B cell (primary cell): Measurements from ENCODE around the gene TBC1D23. TPM values are rescaled to one million over a fixed set of nuclear protein-coding genes. Genes with fewer than 3 reads are reported as not detected.

Source experiments
- ATAC-seq: fragments of 200-7000 bp; cut with Tn5 transposase; one replicate; pipeline ENCODE4 v1.10.0; 2021; ENCODE audit warnings: low read depth, mild to moderate bottlenecking, moderate number of reproducible peaks, moderate library complexity
- CTCF ChIA-PET: fragments of 350-600 bp; sonication (Branson Sonifier 250); formaldehyde crosslinking; loops from one replicate; lab custom pipeline; 2021; ENCODE audit warnings: antibody characterized with exemption, inconsistent platforms; lab: Charles Lee
- POLR2A ChIA-PET: fragments of 350-600 bp; sonication (Branson Sonifier 250); formaldehyde crosslinking; loops from one replicate; lab custom pipeline; 2021; ENCODE audit warnings: antibody characterized with exemption; lab: Charles Lee
- DNase-seq: peaks from one replicate; pipeline ENCODE4 v3.0.0; 2013
- H2AFZ ChIP-seq: 2 replicates; pipeline ENCODE4 v1.6.1; 2012; ENCODE audit warnings: mild to moderate bottlenecking, low read depth, low read length; ENCODE audit not compliant: insufficient read depth, poor library complexity, severe bottlenecking
- H3K27ac ChIP-seq, 2 donors: 1 replicate in 1 of 2; 2 replicates in 1 of 2; pipeline ENCODE4 v1.5.1; 2012 to 2013; ENCODE audit warnings: low read length in 2 of 2, mild to moderate bottlenecking in 2 of 2, moderate library complexity in 1 of 2
- H3K27me3 ChIP-seq, 4 experiments: fragments of 200-600 bp in 1 of 4; sonication (generic) in 1 of 4; replicated peaks in 1 of 4; 1 replicate in 2 of 4; 2 replicates in 2 of 4; pipeline versions ENCODE4 v1.6.1 to v1.7.0; 2013 to 2016; ENCODE audit warnings: low read length in 3 of 4, mild to moderate bottlenecking in 2 of 4, mixed read lengths in 1 of 4, moderate library complexity in 1 of 4; ENCODE audit not compliant: insufficient read depth in 4 of 4, control insufficient read depth in 3 of 4; ENCODE audit errors: control extremely low read depth in 1 of 4
- H3K36me3 ChIP-seq, 2 experiments: replicated peaks in 1 of 2; 1 replicate in 1 of 2; 2 replicates in 1 of 2; pipeline versions ENCODE4 v1.6.1 to v1.7.1; 2013; ENCODE audit warnings: low read length in 1 of 2; ENCODE audit not compliant: insufficient read depth in 2 of 2, control insufficient read depth in 1 of 2; ENCODE audit errors: control extremely low read depth in 1 of 2, extremely low read depth in 1 of 2
- H3K4me1 ChIP-seq, 2 donors: fragments of 200-600 bp in 1 of 2; sonication (generic) in 1 of 2; 1 replicate in 1 of 2; 2 replicates in 1 of 2; pipeline versions ENCODE4 v1.5.1 to v1.6.1; 2013 to 2017; ENCODE audit warnings: low read length in 2 of 2; ENCODE audit not compliant: control insufficient read depth in 2 of 2, insufficient read depth in 2 of 2
- H3K4me2 ChIP-seq: replicated peaks from 2 replicates; pipeline ENCODE3; 2012; ENCODE audit warnings: mild to moderate bottlenecking, low read depth, low read length; ENCODE audit not compliant: poor library complexity, severe bottlenecking
- H3K4me3 ChIP-seq, 5 experiments: fragments of 200-600 bp in 1 of 5; sonication (generic) in 1 of 5; 1 replicate in 3 of 5; 2 replicates in 2 of 5; pipeline versions ENCODE4 v1.5.1 to v1.7.0; 2011 to 2016; ENCODE audit warnings: low read length in 4 of 5, mild to moderate bottlenecking in 4 of 5, low read depth in 2 of 5, control low read depth in 1 of 5, moderate library complexity in 1 of 5; ENCODE audit not compliant: insufficient read depth in 1 of 5; ENCODE audit errors: control extremely low read depth in 1 of 5, extremely low read depth in 1 of 5
- H3K79me2 ChIP-seq: fragments of 200-600 bp; sonication (generic); one replicate; pipeline ENCODE4 v1.6.0; 2016; ENCODE audit warnings: low read length; ENCODE audit not compliant: control insufficient read depth, insufficient read depth
- H3K9ac ChIP-seq: fragments of 200-600 bp; sonication (generic); 2 replicates; pipeline ENCODE4 v1.6.1; 2017; ENCODE audit warnings: mild to moderate bottlenecking, low read length, moderate library complexity
- H3K9me3 ChIP-seq, 3 donors: one replicate each; pipeline versions ENCODE4 v1.6.1 to v1.7.1; 2013; ENCODE audit warnings: low read length in 2 of 3; ENCODE audit not compliant: control insufficient read depth in 2 of 3, insufficient read depth in 1 of 3; ENCODE audit errors: control extremely low read depth in 1 of 3
- H4K20me1 ChIP-seq: 2 replicates; pipeline ENCODE4 v1.6.0; 2012; ENCODE audit warnings: mild to moderate bottlenecking, low read length; ENCODE audit not compliant: insufficient read depth, control insufficient read depth, poor library complexity, severe bottlenecking
- H3K27ac Mint-ChIP-seq: one replicate; pipeline ENCODE4 v1.8.0; 2021; ENCODE audit warnings: mixed read lengths
- H3K27me3 Mint-ChIP-seq: one replicate; pipeline ENCODE4 v1.8.0; 2021; ENCODE audit warnings: mixed read lengths
- H3K4me1 Mint-ChIP-seq: one replicate; pipeline ENCODE4 v1.8.0; 2021; ENCODE audit warnings: mixed read lengths
- H3K4me3 Mint-ChIP-seq: one replicate; pipeline ENCODE4 v1.8.0; 2021; ENCODE audit warnings: mixed read lengths
- H3K9me3 Mint-ChIP-seq: one replicate; pipeline ENCODE4 v1.8.0; 2022; ENCODE audit warnings: mixed read lengths; ENCODE audit not compliant: insufficient read depth
- EZH2 ChIP-seq: IDR thresholded peaks from 2 replicates; pipeline ENCODE4 v1.6.1; 2012; ENCODE audit warnings: borderline replicate concordance, low read depth, mild to moderate bottlenecking, moderate library complexity, low read length; ENCODE audit not compliant: insufficient read depth, poor library complexity, severe bottlenecking
- whole genome bisulfite sequencing: methylation state at CpG from one replicate; pipeline ENCODE4 v1.1.5; 2013; ENCODE audit warnings: missing lambda C conversion rate; ENCODE audit not compliant: insufficient coverage; 5-methylcytosine and 5-hydroxymethylcytosine counted together
- intact Hi-C: fragments of 100-400 bp; cut with micrococcal nuclease; formaldehyde crosslinking; loops from one replicate; pipeline ENCODE4 v1.10.0; 2022
- polyA plus RNA-seq: library from polyadenylated mRNA; depleted of rRNA; stranded (reverse); fragments of >200 nt; gene quantifications from 2 replicates; pipeline ENCODE4 v1.2.3, GENCODE V29; 2012
- total RNA-seq, 2 donors: library from RNA; stranded (reverse); fragments of 120-200 nt in 1 of 2; gene quantifications; 1 replicate in 1 of 2; 2 replicates in 1 of 2; pipeline versions ENCODE4 v1.2.3 to v1.2.4, GENCODE V29; 2013 to 2022
- TF ChIP-seq, protein P1 (sequence below): fragments of 200-600 bp; IDR thresholded peaks from one replicate; pipeline ENCODE4 v1.8.0; 2022; ENCODE audit warnings: antibody characterized with exemption, mild to moderate bottlenecking

Gene TBC1D23
- total and polyA plus RNA-seq, 2 donors (not counting 1 experiment from before 2014, with no cell fraction given): 7.2 to 36.5 TPM

DNA sequence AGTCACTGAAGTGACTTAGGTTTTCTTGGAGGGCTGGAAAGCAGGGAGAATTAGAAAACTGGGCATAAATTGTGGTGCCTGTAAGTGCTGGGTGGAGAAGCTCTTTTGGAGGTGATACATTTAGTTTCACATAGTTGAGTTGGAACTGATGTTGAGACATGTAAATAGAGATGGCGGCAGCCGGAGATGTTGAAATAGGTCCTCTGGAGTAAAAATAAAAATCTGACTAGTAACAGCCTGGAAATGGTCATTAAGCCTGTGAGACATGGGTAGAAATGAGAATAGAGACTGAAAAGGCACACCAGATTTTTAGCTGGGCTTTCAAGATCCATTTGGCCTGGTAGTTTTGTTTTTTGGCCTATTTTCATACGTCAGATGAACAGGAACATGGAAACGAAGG, 70.9 kb downstream of the TBC1D23 start:
- H3K4me1 ChIP-seq: peaks cover 5 to 16% of the 10 kb centered on the region in 2 donors
- Mint-ChIP-seq H3K4me1 (peaks cover 23% of the 10 kb centered on the region), H3K9me3 (peaks cover 5% of the 10 kb centered on the region), H3K27ac (no peak overlapping the region), H3K27me3 (no peaks in the 10 kb centered on the region), H3K4me3 (no peak overlapping the region)
- intact Hi-C loops: no loop called here
- no peaks in the 10 kb centered on the region for H3K9me3 ChIP-seq
- DNase-seq (no peak), ATAC-seq (no peak)
- H3K79me2 ChIP-seq: peaks cover 6% of the 10 kb centered on the region
- no peak overlapping the region for H3K27ac ChIP-seq
- TF ChIP-seq EZH2: no peak
- TF ChIP-seq, protein P1, sequence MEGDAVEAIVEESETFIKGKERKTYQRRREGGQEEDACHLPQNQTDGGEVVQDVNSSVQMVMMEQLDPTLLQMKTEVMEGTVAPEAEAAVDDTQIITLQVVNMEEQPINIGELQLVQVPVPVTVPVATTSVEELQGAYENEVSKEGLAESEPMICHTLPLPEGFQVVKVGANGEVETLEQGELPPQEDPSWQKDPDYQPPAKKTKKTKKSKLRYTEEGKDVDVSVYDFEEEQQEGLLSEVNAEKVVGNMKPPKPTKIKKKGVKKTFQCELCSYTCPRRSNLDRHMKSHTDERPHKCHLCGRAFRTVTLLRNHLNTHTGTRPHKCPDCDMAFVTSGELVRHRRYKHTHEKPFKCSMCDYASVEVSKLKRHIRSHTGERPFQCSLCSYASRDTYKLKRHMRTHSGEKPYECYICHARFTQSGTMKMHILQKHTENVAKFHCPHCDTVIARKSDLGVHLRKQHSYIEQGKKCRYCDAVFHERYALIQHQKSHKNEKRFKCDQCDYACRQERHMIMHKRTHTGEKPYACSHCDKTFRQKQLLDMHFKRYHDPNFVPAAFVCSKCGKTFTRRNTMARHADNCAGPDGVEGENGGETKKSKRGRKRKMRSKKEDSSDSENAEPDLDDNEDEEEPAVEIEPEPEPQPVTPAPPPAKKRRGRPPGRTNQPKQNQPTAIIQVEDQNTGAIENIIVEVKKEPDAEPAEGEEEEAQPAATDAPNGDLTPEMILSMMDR: no peak
- peaks cover 0 to 2% of the 10 kb centered on the region in 2 experiments for H3K36me3 ChIP-seq
- H3K9ac ChIP-seq: no peak overlapping the region
- H2AFZ ChIP-seq: no peak overlapping the region
- H3K4me2 ChIP-seq: no peak overlapping the region
- ChIA-PET CTCF (interaction anchor here (1.3 kb wide), 1 partner anchor 15 kb away, joined by 4 read pairs; no protein-coding TSS in a partner anchor), POLR2A (interaction anchor here (0.6 kb wide), 1 partner anchor 368 kb away, joined by 3 read pairs; no protein-coding TSS in a partner anchor)
- 93% methylated on average over 3 of the region's 4 CpGs for WGBS
- H3K4me3 ChIP-seq: no peak overlapping the region
- H4K20me1 ChIP-seq: no peaks in the 10 kb centered on the region
- no peaks in the 10 kb centered on the region for H3K27me3 ChIP-seq

DNA sequence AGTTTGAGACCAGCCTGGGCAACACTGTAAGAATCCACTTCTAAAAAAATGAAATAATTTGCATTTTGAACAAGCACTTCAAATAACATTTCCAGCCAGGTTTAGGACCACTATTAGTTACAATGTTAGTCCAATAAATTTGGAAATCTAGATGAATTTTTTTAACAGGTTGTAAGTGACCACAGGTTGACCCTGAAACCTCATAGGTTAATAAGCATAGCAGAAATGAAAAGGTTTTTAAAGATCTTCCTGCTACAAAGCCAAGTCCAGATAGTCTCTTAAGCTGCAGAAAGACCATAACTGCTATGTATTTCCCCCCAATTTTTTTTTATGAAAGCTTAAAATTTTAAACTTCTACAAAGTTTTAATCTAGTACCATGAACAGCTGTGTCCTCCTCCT, 72.3 kb downstream of the TBC1D23 start:
- Histone ChIP-seq H3K4me2 (no peak overlapping the region), H4K20me1 (no peaks in the 10 kb centered on the region), H3K27ac (no peak overlapping the region), H3K4me1 (peaks cover 5 to 16% of the 10 kb centered on the region in 2 donors), H3K79me2 (peaks cover 6% of the 10 kb centered on the region), H3K9me3 (no peaks in the 10 kb centered on the region), H3K4me3 (no peak overlapping the region), H3K27me3 (no peaks in the 10 kb centered on the region), H3K36me3 (no peaks in the 10 kb centered on the region), H3K9ac (no peak overlapping the region), H2AFZ (no peak overlapping the region)
- Mint-ChIP-seq H3K27me3 (no peaks in the 10 kb centered on the region), H3K4me3 (no peak overlapping the region), H3K4me1 (peaks cover 23% of the 10 kb centered on the region), H3K9me3 (no peaks in the 10 kb centered on the region), H3K27ac (no peak overlapping the region)
- ATAC-seq (no peak), DNase-seq (no peak)
- intact Hi-C loops: no loop called here
- TF ChIP-seq EZH2: no peak
- TF ChIP-seq, protein P1: no peak
- ChIA-PET POLR2A (interaction anchor here (0.6 to 1.4 kb wide), 2 partner anchors 69 to 73 kb away, joined by 3 to 5 read pairs; no protein-coding TSS in a partner anchor), CTCF (interaction anchor here (2.2 kb wide), 1 partner anchor 515 kb away, joined by 5 read pairs; the partner anchor contains the start of gene CMSS1)
